Testis (tissue), 2 donors: Measurements from ENCODE around the gene PSMD8.

Experiments
- POLR2A ChIP-seq: fragments of 450-650 bp; IDR thresholded peaks from one replicate; pipeline ENCODE4 v1.6.1; 2017; ENCODE audit warnings: antibody characterized with exemption, mild to moderate bottlenecking, moderate library complexity
- TF ChIP-seq, protein P1 (sequence below), 3 experiments: fragments of 450-650 bp in 2 of 3; fragments of 200-600 bp in 1 of 3; sonication (generic) in 1 of 3; IDR thresholded peaks; one replicate each; pipeline ENCODE4 v1.5.1; 2016 to 2019; ENCODE audit warnings: antibody characterized with exemption in 3 of 3, mild to moderate bottlenecking in 2 of 3, moderate library complexity in 1 of 3

DNA sequence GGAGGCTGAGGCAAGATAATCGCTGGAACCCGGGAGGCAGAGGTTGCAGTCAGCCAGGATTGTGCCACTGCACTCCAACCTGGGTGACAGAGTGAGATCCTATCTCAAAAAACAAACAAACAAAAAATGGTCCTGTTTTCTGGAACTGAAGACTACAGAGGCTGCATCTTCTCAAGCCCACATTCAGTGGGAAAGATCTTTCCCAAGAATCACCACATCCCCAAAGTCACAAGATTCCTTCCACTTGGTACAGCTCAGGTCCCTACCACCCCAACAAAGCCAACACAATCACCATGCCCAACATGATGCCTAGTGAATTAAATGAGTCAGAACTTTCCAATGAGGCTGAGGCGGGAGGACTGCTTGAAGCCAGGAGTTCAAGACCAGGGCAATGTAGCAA is 23.5 kb upstream of the PSMD8 start:
- TF ChIP-seq, protein P1, sequence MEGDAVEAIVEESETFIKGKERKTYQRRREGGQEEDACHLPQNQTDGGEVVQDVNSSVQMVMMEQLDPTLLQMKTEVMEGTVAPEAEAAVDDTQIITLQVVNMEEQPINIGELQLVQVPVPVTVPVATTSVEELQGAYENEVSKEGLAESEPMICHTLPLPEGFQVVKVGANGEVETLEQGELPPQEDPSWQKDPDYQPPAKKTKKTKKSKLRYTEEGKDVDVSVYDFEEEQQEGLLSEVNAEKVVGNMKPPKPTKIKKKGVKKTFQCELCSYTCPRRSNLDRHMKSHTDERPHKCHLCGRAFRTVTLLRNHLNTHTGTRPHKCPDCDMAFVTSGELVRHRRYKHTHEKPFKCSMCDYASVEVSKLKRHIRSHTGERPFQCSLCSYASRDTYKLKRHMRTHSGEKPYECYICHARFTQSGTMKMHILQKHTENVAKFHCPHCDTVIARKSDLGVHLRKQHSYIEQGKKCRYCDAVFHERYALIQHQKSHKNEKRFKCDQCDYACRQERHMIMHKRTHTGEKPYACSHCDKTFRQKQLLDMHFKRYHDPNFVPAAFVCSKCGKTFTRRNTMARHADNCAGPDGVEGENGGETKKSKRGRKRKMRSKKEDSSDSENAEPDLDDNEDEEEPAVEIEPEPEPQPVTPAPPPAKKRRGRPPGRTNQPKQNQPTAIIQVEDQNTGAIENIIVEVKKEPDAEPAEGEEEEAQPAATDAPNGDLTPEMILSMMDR (IDR thresholded peaks at IDR 0.05), result no peak
- no peak for TF ChIP-seq POLR2A
